HG02571 (cell line): ENCODE measurements around the gene TRAPPC3L.
A peak's percentile ranks its signal among the peaks of the same experiment; 100 is the strongest.

ENCODE experiments used
- ATAC-seq: cut with Tn5 transposase; IDR thresholded peaks from one replicate; pipeline ENCODE4 v1.9.1; 2021; ENCODE audit warnings: mild to moderate bottlenecking, moderate library complexity; ENCODE audit not compliant: unreplicated experiment

The TRAPPC3L gene

GRCh38 chr6:116560130-116560529 is 14.6 kb upstream of the TRAPPC3L start:
- no peak for ATAC-seq

GRCh38 chr6:116557893-116558292 is 12.4 kb upstream of the TRAPPC3L start:
- ATAC-seq = no peak

GRCh38 chr6:116556814-116557415 is 11.4 kb upstream of the TRAPPC3L start:
- no peak for ATAC-seq

- no peak for ATAC-seq
Observed at GRCh38 chr6:116556065-116556464, 10.6 kb upstream of the TRAPPC3L start.

- ATAC-seq = no peak
Observed at GRCh38 chr6:116553451-116553850, 8.0 kb upstream of the TRAPPC3L start, which contains the start of gene CALHM4. CALHM4 (plus strand) TSS chr6:116553751; CDS start chr6:116553794, 43 bp downstream.

GRCh38 chr6:116550796-116551195 is 5.3 kb upstream of the TRAPPC3L start:
- no peak for ATAC-seq

- no peak for ATAC-seq
Observed at GRCh38 chr6:116547358-116547757, 1.9 kb upstream of the TRAPPC3L start.

GRCh38 chr6:116543149-116543548 is 2.3 kb downstream of the TRAPPC3L start:
- no peak for ATAC-seq

GRCh38 chr6:116542426-116542825 is 3.1 kb downstream of the TRAPPC3L start:
- ATAC-seq = no peak

GRCh38 chr6:116536216-116536621 is 9.3 kb downstream of the TRAPPC3L start:
- ATAC-seq = no peak

GRCh38 chr6:116535109-116535508 is 10.4 kb downstream of the TRAPPC3L start:
- no peak for ATAC-seq

GRCh38 chr6:116533233-116533957 is 12.1 kb downstream of the TRAPPC3L start:
- no peak for ATAC-seq

- ATAC-seq = peak; percentile 69
Observed at GRCh38 chr6:116531675-116532570, 13.6 kb downstream of the TRAPPC3L start.

GRCh38 chr6:116530436-116530835 is 15.0 kb downstream of the TRAPPC3L start:
- ATAC-seq = no peak

GRCh38 chr6:116529466-116530290 is 15.8 kb downstream of the TRAPPC3L start:
- ATAC-seq = no peak

GRCh38 chr6:116528780-116529179 is 16.7 kb downstream of the TRAPPC3L start:
- ATAC-seq = no peak

GRCh38 chr6:116528133-116528532 is 17.4 kb downstream of the TRAPPC3L start:
- no peak for ATAC-seq

GRCh38 chr6:116524236-116524635 is 21.2 kb downstream of the TRAPPC3L start:
- ATAC-seq = no peak

- ATAC-seq = no peak
Observed at GRCh38 chr6:116522896-116523295, 22.6 kb downstream of the TRAPPC3L start.

- ATAC-seq = no peak
Observed at GRCh38 chr6:116518621-116519368, 26.7 kb downstream of the TRAPPC3L start.
